HG03175 (cell line): Measurements from ENCODE around the gene RRP1.

Experiments used
- ATAC-seq: cut with Tn5 transposase; IDR thresholded peaks from one replicate; pipeline ENCODE4 v1.9.1; 2021; ENCODE audit warnings: mild to moderate bottlenecking, moderate library complexity; ENCODE audit not compliant: unreplicated experiment

Gene RRP1

GRCh38 chr21:43789276-43790009 is at the start of gene RRP1:
TSS of gene RRP1 (plus strand) at chr21:43789577. CDS start at chr21:43789630, 53 bp downstream.
- ATAC-seq, result peak; percentile 82

GRCh38 chr21:43739621-43740435 is 49.5 kb upstream of the RRP1 start:
- ATAC-seq, result no peak

GRCh38 chr21:43740497-43741156 is 48.8 kb upstream of the RRP1 start:
- no peak for ATAC-seq

DNA sequence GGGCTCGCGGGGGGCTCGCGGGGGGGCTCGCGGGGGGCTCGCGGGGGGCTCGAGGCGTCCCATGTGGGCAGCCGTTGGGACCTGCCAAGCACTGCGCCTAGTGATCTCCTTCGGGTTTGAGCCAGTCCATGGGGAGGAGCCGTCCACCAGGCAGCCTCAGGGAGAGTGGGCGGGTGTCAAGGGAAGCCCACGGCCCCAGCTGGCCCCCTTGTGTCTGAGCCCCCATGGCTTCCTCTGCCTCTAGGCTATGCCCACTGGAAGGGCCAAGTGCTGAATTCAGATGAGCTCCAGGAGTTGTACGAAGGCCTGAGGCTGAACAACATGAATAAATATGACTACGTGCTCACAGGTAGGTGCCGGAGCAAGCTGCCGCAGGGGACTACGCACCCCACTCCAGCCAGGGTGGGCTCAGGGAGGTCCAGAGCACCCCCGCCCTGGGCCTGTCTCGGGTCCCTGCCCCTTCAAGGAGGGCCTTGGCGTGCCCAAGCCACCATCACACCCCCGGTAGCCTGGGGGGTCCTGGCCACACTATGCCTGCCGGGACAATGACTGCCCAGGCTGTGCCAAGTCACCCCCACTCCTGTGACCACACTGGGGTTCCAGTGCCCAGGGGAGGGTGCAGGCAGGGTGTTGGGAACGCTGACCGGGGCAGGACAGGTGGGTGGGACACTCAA is 47.8 kb upstream of the RRP1 start:
- no peak for ATAC-seq

DNA sequence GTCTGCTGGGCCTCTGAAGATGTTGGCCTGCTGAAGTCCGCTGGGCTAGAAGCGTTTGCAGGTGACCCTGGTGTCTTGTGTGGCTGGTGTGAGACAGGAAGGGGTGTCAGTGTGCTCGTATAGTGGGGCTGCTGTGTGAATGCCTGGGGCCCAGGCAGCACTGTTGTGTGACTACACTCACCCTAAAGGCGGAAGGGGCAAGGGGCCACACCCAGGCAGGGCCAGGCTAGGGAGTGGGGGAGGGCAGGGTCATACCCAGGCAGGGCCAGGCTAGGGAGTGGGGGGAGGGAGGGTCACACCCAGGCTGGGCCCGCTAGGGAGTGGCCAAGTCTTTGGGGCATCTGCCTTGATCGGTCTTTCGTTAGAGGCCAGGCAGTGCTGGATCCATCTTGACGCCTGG is 45.4 kb upstream of the RRP1 start:
- ATAC-seq, result no peak

DNA sequence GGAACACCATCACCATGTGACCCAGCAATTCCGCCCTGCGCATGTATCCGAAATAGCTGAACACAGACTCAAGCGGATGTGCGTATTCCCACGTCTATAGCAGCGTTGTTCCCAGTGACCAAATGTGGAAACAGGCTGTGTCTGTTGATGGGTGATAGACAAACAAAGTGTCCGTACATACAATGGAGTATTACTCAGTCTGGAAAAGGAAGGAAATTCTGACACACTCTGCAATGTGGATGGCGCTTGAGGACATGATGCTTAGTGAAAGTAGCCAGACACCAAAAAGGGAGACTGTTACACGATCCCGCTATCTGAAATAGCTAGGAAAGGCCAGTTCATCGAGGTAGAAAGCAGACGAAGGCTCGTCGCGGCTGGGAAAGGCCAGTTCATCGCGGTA is 44.7 kb upstream of the RRP1 start:
- ATAC-seq, result no peak

- ATAC-seq, result no peak
Measured at GRCh38 chr21:43745772-43746517, 43.4 kb upstream of the RRP1 start.

GRCh38 chr21:43748622-43749021 is 40.8 kb upstream of the RRP1 start:
- no peak for ATAC-seq

- ATAC-seq, result no peak
Measured at GRCh38 chr21:43749651-43750262, 39.6 kb upstream of the RRP1 start.

DNA sequence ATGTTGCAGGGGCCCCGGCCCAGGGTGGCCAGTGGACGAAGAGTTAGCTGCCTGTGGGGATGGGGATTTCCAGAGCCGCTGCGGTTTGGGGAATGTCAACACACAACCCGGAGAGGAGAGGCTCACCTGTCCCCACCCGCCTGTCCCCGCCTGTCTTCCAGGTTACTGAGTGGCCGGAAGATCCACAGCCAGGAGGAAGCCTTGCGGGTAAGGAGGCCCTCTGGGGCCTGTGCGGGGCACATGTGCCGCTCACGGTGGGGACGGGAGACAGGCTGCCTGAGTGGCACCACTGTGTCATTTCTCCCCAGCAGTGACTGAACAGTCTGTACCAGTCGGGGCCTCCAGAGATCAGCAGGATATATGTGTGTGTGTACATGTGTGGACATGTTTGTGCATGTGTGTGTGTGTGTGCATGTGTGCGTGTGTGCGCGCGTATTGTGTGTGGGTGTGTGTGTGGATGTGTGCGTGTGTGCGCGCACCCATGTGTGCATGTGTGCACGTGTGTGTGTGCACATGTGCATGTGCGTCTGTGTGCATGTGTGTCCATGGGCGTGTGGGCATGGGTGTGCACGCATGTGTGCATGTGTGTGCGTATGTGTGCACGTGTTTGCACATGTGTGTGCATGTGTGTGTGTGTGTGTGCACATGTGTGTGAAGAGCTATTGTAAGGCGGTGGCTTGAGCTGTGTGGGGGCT is 38.9 kb upstream of the RRP1 start:
- no peak for ATAC-seq

DNA sequence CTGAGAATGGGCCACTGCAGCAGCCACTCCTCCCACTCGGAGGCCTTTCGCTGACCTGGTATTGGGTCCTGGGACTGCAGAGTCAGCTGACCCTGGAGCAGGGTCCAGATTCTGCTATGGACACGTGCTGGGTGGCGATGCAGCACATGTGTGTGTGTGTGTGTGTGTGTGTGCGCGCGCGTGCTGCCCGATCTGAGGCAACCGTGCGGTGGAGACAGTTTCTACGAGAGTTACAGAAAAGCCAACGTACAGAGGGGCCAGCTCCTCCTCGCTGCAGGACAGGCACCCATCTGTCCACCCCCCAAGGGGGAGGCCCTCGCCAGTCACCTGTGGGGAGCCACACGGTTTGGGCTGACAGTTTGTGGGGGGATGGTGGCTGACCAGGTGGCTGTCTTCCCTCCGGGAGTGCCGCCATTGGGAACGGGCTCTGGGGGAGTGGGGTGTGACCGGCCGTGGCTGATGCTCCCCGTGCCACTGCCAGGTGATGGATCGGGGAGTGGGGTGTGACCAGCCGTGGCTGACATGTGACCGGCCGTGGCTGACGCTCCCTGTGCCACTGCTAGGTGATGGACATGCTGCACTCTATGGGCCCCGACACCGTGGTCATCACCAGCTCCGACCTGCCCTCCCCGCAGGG is 37.3 kb upstream of the RRP1 start:
- ATAC-seq, result no peak

DNA sequence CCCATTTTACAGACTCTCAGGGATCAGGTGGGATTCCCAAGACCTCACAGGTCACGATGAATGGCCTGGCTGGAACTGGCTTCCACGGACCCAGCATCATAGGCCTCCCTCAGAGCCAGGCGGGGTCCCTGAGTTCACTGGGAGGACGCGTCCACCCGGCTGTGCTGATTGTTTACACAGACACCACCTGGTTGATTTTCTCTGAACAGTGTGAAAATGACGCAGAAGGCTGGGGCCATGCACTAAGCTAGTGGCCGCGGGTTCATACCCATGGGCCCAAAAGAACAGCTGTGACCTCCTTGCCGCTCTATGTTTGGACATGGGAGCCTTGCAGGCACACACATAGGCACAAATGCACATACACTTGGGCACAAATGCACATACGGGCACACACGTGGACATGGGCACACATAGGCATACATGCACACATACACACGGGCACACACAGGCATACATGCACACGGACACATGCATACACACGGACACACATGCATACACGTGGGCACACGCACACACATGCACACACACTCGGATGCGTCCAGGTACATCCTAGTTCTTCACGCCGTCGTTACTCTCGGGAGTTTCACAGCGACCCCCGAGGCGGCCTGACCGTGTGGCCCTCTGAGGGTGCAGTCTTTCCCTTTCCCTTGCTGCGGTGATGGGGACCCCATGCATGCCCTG is 36.5 kb upstream of the RRP1 start:
- no peak for ATAC-seq

DNA sequence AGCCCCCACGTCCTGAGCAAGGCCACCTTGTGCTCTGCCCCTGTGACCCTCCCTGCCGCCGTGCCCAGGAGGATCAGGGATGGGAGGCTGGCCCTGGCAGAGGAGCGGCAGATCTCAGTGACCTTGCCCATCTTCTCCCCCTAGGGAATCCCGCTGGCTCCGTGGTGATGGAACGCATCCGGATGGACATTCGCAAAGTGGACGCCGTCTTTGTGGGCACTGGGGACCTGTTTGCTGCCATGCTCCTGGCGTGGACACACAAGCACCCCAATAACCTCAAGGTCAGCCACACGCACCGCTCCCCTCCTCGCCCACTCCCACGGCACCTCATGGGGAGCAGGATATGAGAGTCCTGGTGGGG is 36.0 kb upstream of the RRP1 start:
- no peak for ATAC-seq

DNA sequence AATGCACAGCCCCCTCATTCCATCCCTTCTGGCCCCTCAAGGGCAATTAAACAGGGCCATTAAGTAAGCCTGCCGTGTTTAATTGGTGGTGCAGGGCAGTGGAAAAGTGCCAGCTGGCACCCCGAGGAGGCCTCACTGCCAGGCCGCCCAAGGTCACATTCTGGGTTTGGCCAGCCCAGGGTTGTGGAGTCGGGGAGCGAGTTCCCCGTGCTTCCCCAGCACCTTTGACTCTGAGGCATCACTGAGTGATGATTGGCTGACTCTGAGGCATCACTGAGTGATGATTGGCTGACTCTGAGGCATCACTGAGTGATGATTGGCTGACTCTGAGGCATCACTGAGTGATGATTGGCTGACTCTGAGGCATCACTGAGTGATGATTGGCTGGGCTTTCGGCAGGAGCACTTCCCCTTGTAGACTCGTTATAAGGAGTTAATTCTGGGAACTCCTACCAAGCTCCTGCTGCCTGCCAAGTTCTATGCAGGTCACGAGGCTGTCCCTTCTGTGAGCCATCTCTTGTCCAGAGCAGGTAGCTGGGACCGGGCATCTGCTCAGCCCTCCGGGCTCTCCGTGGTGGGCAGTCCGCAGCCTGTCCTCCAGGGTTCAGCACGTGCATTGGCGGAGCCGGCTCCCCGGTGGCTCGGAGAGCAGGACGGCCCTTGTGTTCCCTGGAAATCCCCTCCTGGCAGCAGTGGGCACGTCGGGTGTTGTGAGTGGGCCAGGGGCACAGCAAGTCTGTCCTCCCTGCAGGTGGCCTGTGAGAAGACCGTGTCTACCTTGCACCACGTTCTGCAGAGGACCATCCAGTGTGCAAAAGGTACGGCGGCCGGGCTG is 34.2 kb upstream of the RRP1 start:
- ATAC-seq, result no peak

GRCh38 chr21:43755820-43756594 is 33.4 kb upstream of the RRP1 start:
- ATAC-seq, result no peak

- no peak for ATAC-seq
Measured at GRCh38 chr21:43757601-43758000, 31.8 kb upstream of the RRP1 start.

DNA sequence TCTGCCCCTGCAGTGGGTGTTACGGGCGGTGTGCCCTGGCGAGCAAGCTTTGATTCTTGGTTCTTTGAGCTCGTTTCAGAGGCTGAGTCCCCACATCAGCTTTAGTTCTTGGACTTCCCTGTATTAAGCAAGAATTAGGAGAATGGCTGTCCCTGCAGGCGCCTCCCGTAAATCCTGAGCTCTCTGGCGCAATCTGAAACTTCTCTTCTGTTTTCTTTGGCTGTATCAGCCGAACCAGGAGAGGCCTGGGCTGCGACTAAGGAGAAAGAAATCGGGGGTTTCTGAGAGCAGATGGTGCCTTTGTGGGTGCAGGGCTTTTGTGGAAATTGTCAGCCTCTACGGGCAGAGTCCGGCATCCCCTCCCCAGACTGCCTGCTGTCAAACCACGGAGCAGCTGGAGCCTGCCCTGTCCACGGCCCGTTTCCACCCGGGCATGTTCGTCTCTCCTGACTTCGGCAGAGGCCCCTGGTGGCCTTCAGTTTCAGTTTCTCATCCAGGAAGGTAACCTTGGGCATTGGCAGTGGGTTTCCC is 31.2 kb upstream of the RRP1 start:
- ATAC-seq, result no peak
